A204.1 (cell line): Measurements from ENCODE around the gene VAMP2.

ENCODE experiments used
- FAIRE-seq: peaks from 2 replicates; lab custom pipeline; 2012; peaks lifted over from hg19 to GRCh38; lab: Jason Lieb, UNC

The VAMP2 gene

DNA sequence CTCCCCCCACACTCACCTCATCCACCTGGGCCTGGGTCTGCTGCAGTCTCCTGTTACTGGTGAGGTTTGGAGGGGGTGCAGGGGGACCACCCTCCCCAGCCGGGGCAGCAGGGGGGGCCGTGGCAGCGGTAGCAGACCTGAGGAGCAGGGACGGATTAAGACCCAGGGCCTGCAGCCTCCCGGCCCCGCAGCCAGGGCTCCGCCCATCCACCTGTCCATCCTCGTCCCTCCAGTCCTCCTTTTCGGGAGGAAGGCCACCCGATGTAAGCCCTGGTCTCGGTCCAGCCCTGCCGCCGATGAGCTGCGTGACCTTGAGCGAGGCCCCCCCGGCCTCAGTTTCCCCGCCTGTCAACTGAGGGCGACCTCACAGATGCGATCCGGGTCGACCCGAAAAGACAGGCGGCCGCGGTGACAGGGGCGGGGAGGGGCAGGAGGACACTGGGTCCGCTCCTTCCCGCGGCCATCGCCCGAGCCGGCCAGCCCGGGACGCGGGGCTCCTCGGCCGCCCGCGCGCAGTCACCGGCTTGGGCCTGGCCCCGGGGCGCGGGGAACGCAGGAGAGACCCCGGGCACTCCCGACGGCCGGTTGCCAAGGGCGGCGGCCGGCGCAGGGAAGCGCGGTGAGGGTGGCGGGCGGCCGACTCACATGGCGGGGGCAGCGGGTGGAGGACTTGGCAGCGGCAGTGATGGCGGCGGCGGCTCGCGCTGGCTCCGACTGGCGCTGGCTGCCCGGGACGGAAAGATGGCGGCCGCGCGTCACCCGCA is at the start of gene VAMP2:
Gene VAMP2, minus strand, starts transcription at position 716 of the 764 bp plus-strand sequence. Its CDS starts 69 bp downstream, at position 647.
- FAIRE-seq: no peak

DNA sequence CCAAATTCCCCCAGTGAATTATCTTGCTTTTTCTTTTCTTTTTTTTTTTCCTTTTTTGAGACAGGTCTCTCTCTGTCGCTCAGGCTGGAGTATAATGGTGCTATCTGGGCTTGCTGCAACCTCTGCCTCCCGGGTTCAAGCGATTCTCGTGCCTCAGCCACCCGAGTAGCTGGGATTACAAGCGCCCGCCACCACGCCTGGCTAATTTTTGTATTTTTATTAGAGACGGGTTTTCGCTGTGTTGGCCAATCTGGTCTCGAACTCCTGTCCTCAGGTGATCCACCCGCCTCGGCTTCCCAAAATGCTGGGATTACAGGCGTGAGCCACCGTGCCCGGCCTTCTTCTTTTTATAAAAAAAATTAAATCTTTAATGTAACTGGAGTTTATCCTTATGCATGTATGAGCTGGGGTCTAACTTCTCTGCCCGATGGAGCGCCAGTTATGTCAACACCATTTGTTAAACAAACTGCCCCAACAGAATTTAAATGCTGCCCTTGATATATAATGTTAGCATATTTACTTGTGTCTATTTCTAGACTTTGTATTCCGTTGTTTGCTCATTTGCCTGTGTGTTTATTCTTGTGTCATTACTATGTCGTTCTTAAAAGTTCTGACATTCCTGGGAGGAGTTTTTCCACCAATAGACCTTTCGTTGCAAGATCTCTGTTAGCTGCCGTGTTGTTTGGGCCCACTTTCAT is 48.2 kb upstream of the VAMP2 start:
- no peak for FAIRE-seq

- FAIRE-seq: peak; percentile 98
Observed at GRCh38 chr17:8209907-8210760, 47.4 kb upstream of the VAMP2 start, which contains the start of gene AURKB. Gene AURKB (minus strand): TSS chr17:8210575. CDS start chr17:8210224, 351 bp downstream.

DNA sequence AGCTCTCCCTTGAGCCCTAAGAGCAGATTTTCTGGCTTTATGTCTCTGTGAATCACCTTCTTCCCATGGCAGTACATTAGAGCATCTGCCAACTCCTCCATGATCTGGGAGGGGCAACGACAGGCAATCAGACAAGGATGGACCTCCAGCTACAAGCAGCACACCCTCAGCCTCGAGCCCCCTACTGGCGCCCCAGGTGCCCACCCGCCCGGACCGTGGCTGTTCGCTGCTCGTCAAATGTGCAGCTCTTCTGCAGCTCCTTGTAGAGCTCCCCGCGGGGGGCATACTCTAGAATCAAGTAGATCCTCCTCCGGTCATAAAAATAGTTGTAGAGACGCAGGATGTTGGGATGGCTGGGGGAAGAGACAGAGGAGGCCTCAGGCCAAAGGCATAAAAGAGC is 43.8 kb upstream of the VAMP2 start:
- FAIRE-seq: no peak

- no peak for FAIRE-seq
Observed at GRCh38 chr17:8204761-8205555, 42.2 kb upstream of the VAMP2 start.

DNA sequence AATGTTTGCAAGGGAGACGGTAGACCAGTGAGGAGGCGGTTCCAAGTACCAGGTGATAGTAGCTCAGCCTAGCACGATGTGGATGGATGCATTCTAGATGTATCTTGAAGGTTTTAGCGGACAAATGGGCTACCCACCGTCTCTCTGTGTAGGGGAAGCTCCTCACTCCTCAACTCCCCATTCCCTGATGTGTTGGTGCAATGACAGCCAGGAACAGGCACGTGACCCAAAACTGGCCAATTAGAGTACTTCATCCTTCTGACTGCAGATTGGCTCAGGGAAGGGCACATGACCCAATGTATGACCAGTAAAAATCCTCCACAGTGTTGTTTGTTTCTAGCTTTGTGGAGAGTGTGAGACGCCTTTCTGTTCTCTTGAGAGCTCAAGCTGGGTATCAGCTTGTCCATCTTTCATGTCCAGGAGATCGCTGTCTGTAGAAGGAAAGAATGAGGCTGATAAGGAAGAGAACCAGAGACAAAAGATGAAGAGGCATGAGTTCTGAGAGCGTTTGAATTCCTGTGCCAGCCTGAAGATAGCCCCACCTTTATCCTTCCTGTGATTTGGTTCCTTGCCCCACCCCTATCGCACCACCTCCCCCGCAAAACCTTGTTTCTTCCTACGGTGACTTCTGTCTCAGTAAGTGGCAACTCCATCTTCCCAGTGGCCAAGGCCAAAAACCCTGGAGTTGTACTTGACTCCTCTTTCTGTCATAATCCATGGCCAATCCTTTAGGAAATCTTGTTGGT is 29.5 kb upstream of the VAMP2 start:
- FAIRE-seq: no peak

- FAIRE-seq: no peak
Observed at GRCh38 chr17:8190506-8190905, 27.8 kb upstream of the VAMP2 start.

DNA sequence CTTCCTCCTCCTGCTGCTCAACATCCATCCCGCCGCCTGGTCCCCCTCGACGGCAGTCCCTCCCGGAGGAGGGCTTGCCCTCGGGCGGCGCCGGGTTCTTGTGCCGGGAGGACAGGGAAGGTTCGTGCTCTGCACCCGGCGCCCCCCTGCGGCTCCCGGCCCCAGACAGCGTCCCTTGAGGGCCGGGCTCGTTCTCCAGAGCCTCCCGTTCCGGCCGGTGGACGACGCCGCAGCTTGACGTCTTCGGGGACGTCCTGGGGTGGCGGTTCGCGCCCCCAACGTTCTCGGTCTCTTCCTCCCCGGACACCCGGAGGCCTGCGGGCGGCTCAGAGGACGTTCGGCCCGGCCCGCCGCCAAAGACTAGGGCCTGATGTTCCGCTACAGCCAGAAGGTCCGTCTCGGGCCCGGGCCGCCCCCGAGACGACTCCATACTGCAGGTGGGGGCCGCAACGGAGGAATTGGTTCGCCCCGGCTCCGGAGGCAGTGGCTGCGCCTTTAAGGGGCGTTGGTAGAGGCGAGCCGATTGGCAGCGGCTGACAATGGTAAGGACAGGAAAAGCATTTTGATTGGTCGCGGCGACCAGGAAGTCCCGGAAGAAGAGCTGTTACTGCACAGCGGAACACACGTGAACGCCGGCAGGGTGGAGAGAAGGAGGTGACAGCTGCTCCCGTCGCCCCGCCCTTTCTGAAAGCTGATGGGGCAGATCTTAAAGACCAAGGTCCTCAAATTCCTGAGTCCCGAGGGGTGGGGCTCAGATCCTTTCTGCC is 27.1 kb upstream of the VAMP2 start, which contains the start of gene BORCS6:
Gene BORCS6, minus strand, starts transcription at position 470 of the 767 bp plus-strand sequence. Its CDS starts 40 bp downstream, at position 430.
- FAIRE-seq: peak; percentile 95

DNA sequence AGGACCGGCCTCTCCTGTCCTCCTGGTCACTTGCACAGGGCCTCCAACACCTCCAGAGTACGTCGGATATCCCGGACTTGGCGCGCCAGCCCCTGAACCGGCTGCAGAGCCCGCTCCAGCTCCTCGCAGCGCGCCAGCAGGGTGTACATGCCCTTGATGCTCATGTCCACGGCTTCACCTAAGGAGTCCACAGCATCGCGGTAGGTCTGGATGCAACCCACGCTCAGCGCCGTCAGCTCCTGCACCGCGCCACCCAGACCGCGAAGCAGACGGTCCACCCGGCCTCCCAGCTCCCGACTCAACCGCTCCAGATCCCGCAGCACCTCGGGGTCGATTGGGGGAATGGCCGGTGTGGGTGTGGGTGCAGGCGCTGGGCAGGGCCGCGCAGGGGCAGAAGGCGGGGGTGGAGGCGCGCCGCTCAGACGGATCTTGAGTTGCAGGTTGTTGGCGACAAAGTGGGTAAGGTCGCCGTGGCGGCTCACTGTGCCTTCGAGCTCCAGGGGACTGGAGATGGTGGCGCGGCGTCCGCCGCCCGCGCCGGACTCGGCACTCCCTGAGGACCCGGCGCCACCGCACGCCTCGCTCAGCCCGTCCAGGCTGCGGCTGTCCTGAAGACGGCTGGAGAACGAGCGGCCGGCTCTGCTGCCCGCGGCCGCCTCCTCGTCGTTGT is 26.4 kb upstream of the VAMP2 start:
- FAIRE-seq: no peak

GRCh38 chr17:8188263-8188839 is 25.6 kb upstream of the VAMP2 start:
- no peak for FAIRE-seq

DNA sequence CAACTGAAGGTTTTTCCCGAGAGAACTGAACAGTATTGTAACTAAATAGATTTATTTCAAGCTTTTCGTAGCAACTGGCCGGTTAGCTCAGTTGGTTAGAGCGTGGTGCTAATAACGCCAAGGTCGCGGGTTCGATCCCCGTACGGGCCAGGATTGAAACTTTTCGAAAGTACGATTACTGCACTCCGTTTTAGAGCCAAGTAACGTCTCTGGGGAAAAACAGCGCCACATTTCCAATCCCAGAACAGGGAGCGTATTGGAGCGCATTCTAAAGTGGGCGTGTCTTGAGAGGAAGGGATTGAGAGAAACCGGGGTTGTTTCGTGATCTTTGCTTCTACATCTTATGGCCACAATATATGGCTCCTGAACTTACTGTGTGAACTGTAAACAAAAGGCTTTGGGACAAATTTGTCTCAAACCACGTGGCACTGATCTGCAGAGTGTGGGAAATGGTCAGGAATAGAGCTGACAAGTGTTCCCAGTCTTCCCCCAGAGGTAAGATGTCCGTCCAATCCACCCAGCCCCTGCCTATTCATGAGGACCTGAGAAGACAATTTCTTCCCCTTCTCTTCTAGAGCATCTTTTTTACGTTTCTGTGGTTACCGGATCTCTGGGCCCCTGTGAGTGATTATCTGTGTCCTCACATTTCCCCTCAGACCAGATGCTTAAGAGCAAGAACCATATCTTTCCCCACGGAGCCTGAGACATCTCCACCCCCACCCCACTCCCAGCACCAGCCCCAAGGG is 24.9 kb upstream of the VAMP2 start:
- peak; percentile 99 for FAIRE-seq

GRCh38 chr17:8186787-8187516 is 24.2 kb upstream of the VAMP2 start:
- FAIRE-seq: peak; percentile 56

GRCh38 chr17:8186446-8186786 is 23.7 kb upstream of the VAMP2 start:
- FAIRE-seq: no peak

DNA sequence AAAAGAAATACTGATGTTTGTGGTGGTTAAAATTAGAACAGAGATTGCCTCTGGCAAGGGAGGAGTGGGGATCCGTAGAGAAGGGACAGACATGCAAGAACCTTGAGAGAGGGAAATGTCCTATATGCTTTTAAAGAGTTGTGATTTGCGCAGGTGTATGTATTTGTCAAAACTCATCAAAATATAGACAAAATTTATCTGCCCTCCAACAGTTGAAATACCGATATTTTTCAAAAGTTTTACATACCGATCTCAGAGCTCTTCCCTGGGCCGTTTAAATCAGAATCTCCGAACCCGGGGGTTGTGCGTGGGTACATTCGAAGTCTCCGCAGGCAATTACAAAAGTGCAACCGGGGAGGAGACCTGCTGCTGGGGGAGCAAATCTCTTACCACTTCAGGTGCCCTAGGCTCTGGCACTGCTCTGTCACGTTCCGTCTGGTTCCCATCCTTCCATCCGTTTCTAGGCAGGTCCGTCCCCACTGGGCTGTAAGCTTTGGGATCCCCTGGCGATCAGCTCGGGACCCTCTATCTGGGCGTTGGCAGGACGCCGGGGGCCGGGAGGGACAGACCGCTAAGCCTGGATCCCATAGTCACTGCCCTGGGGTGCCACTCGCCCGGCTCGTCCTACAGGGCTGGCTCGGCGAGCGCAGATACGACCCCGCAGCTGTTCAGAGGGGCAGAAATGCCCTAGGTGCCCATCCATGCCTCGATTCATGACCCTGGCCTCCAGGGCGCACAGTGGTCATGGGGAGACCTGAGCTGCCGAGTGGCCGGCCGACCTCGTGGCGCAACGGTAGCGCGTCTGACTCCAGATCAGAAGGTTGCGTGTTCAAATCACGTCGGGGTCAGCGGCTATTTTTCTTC is 23.1 kb upstream of the VAMP2 start:
- no peak for FAIRE-seq

DNA sequence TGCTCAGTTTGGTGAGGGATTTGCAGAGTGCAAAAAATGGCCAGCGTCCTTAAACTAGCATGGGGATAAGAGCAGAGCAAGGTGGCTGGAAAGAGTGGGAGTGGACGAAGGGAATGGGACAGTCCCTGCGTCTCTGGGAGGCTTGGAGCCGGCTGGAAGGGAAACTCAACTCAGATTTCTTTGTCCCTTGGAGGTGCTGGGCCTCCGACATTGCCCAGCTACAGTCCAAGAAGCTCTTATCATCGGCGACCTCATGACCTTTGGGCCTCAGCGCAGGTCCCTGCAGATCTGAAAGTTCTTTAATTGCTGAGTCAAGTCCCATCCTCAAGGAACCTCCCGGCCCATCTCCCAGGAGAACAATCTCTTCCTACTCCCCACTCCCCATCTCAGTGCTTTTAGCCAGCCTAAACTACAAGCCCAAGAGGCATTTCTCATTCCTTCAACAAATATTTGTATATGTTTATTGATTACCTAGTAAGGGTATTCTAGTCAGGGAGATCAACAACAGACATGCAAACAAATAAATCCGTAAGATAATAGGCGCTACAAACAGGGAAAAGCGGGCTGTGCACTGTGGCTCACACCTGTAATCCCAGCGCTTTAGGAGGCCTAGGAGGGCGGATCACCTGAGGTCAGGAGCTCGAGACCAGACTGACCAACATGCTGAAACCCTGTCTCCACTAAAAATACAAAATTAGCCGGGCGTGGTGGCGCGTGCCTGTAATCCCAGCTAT is 14.4 kb upstream of the VAMP2 start:
- no peak for FAIRE-seq
